ENCODE results near the gene TSPO2. TPM values are rescaled to one million over a fixed set of nuclear protein-coding genes. Genes with fewer than 3 reads are reported as not detected.

Gene TSPO2
- total and polyA plus RNA-seq, 2 of the 13 experiments (the other 11 are each of a cell fraction or from before 2014, with no cell fraction given) = 0.55 TPM; not detected in 1

DNA sequence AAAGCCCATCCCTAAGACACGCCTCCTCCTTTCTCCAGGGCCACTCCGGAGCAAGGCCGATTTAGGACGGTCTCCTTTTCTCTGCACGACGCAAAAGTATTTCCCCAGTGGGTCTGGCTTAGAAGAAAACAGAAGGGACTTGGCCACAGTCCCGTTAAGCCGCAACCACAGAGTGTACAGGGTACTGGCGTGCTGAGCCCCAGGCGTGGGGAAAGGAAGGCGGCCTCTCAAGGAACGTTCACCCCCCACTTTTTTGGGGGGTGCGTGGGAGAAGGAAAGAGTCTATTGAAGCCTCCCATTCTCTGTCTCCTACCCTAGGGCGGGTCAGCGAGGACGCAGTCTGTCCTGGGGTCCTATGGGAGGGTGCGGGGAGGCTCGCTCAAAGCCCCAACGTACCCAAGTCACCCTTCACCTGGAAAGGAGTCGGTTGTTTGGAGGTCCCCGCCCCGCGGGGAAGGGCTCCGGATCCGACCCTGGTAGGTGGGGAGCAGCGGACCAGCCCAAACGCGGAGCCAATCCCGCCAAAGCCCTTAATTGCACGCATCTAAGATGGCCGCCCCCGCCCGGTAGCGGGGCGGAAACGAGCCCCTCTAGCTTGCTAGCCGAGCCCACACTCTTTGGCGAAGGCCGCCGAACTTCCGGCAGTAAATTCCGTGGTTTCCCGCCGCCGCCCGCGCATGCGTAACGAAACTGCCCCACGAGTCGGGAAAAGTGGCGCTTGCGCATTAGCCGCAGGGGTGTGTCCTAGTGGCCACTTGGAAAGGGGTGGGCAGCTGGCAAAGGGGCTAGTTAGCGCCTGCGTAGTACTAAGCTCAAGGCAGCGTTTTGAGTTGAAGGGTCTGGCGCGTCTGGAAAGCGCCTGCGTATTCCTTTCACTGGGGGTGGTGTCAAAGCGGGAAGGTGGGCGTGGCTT is 29.9 kb downstream of the TSPO2 start, which contains the start of gene OARD1 (continued):
- TF ChIP-seq ZNF468 (CRISPR knock-in tag; IDR thresholded peaks at IDR 0.05) (no peak), ESRRA (CRISPR knock-in tag; IDR thresholded peaks at IDR 0.05; ENCODE audit: low read depth) (no peak; the same call in 1 of the 2 replicates), ZKSCAN1 (IDR thresholded peaks at IDR 0.05; ENCODE audit: low read length) (no peak; the same call in 1 of the 2 replicates), ZNF558 (CRISPR knock-in tag; IDR thresholded peaks at IDR 0.05; ENCODE audit: borderline replicate concordance) (no peak), SNAI1 (CRISPR knock-in tag; IDR thresholded peaks at IDR 0.05; ENCODE audit: borderline replicate concordance) (peak; percentile 80; the same call in 1 of the 2 replicates), ZNF563 (CRISPR knock-in tag; IDR thresholded peaks at IDR 0.05) (peak; percentile 71), CREB1 (IDR thresholded peaks at IDR 0.05) (no peak; the same call in 1 of the 2 replicates), CREB1 (CRISPR knock-in tag; IDR thresholded peaks at IDR 0.05) (peak; percentile 88), ZSCAN29 (CRISPR knock-in tag; conservative IDR thresholded peaks at IDR 0.05) (no peak), ZNF225 (CRISPR knock-in tag; IDR thresholded peaks at IDR 0.05) (peak; percentile 89; the same call in 1 of the 2 replicates)
- TF ChIP-seq, protein P1, sequence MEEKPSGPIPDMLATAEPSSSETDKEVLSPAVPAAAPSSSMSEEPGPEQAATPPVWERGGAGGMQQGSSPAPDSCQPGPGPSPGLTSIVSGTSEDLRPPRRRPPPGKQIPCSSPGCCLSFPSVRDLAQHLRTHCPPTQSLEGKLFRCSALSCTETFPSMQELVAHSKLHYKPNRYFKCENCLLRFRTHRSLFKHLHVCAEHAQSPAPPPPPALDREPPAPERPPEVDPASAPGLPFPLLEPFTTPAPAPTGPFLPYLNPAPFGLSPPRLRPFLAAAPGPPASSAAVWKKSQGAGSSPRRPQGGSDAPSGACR (CRISPR knock-in tag; IDR thresholded peaks at IDR 0.05) = peak; percentile 73; the same call in 1 of the 2 replicates
- TF ChIP-seq, protein P2, sequence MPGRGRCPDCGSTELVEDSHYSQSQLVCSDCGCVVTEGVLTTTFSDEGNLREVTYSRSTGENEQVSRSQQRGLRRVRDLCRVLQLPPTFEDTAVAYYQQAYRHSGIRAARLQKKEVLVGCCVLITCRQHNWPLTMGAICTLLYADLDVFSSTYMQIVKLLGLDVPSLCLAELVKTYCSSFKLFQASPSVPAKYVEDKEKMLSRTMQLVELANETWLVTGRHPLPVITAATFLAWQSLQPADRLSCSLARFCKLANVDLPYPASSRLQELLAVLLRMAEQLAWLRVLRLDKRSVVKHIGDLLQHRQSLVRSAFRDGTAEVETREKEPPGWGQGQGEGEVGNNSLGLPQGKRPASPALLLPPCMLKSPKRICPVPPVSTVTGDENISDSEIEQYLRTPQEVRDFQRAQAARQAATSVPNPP (CRISPR knock-in tag; IDR thresholded peaks at IDR 0.05) = no peak
- TF ChIP-seq, protein P3, sequence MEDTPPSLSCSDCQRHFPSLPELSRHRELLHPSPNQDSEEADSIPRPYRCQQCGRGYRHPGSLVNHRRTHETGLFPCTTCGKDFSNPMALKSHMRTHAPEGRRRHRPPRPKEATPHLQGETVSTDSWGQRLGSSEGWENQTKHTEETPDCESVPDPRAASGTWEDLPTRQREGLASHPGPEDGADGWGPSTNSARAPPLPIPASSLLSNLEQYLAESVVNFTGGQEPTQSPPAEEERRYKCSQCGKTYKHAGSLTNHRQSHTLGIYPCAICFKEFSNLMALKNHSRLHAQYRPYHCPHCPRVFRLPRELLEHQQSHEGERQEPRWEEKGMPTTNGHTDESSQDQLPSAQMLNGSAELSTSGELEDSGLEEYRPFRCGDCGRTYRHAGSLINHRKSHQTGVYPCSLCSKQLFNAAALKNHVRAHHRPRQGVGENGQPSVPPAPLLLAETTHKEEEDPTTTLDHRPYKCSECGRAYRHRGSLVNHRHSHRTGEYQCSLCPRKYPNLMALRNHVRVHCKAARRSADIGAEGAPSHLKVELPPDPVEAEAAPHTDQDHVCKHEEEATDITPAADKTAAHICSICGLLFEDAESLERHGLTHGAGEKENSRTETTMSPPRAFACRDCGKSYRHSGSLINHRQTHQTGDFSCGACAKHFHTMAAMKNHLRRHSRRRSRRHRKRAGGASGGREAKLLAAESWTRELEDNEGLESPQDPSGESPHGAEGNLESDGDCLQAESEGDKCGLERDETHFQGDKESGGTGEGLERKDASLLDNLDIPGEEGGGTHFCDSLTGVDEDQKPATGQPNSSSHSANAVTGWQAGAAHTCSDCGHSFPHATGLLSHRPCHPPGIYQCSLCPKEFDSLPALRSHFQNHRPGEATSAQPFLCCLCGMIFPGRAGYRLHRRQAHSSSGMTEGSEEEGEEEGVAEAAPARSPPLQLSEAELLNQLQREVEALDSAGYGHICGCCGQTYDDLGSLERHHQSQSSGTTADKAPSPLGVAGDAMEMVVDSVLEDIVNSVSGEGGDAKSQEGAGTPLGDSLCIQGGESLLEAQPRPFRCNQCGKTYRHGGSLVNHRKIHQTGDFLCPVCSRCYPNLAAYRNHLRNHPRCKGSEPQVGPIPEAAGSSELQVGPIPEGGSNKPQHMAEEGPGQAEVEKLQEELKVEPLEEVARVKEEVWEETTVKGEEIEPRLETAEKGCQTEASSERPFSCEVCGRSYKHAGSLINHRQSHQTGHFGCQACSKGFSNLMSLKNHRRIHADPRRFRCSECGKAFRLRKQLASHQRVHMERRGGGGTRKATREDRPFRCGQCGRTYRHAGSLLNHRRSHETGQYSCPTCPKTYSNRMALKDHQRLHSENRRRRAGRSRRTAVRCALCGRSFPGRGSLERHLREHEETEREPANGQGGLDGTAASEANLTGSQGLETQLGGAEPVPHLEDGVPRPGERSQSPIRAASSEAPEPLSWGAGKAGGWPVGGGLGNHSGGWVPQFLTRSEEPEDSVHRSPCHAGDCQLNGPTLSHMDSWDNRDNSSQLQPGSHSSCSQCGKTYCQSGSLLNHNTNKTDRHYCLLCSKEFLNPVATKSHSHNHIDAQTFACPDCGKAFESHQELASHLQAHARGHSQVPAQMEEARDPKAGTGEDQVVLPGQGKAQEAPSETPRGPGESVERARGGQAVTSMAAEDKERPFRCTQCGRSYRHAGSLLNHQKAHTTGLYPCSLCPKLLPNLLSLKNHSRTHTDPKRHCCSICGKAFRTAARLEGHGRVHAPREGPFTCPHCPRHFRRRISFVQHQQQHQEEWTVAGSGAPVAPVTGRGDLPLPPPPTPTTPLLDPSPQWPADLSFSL (CRISPR knock-in tag; IDR thresholded peaks at IDR 0.05) = no peak
- TF ChIP-seq, protein P4, sequence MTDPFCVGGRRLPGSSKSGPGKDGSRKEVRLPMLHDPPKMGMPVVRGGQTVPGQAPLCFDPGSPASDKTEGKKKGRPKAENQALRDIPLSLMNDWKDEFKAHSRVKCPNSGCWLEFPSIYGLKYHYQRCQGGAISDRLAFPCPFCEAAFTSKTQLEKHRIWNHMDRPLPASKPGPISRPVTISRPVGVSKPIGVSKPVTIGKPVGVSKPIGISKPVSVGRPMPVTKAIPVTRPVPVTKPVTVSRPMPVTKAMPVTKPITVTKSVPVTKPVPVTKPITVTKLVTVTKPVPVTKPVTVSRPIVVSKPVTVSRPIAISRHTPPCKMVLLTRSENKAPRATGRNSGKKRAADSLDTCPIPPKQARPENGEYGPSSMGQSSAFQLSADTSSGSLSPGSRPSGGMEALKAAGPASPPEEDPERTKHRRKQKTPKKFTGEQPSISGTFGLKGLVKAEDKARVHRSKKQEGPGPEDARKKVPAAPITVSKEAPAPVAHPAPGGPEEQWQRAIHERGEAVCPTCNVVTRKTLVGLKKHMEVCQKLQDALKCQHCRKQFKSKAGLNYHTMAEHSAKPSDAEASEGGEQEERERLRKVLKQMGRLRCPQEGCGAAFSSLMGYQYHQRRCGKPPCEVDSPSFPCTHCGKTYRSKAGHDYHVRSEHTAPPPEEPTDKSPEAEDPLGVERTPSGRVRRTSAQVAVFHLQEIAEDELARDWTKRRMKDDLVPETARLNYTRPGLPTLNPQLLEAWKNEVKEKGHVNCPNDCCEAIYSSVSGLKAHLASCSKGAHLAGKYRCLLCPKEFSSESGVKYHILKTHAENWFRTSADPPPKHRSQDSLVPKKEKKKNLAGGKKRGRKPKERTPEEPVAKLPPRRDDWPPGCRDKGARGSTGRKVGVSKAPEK (CRISPR knock-in tag; IDR thresholded peaks at IDR 0.05; ENCODE audit: borderline replicate concordance) = peak; percentile 84; the same call in 1 of the 2 replicates
- TF ChIP-seq, protein P5, sequence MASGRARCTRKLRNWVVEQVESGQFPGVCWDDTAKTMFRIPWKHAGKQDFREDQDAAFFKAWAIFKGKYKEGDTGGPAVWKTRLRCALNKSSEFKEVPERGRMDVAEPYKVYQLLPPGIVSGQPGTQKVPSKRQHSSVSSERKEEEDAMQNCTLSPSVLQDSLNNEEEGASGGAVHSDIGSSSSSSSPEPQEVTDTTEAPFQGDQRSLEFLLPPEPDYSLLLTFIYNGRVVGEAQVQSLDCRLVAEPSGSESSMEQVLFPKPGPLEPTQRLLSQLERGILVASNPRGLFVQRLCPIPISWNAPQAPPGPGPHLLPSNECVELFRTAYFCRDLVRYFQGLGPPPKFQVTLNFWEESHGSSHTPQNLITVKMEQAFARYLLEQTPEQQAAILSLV (CRISPR knock-in tag; IDR thresholded peaks at IDR 0.05; ENCODE audit: borderline replicate concordance) = peak; percentile 93; the same call in 1 of the 2 replicates

Measured in HepG2 (cell line).